Effector memory CD4-positive, alpha-beta T cell (primary cell): ENCODE data around the gene PCDH18.
"Not testable (repeated sequence)": the region's sequence is repeated elsewhere in the genome, so short reads cannot be mapped to it uniquely, and the experiment has no call there.

Experiments
- DNase-seq, 3 donors: peaks; one replicate each; pipeline ENCODE4 v3.0.0-alpha.2; 2020
- H3K27ac ChIP-seq: 2 replicates; pipeline ENCODE4 v1.7.0; 2013; ENCODE audit warnings: mild to moderate bottlenecking, low read length, moderate library complexity; ENCODE audit not compliant: insufficient read depth, poor library complexity, severe bottlenecking
- H3K27me3 ChIP-seq: replicated peaks from 2 replicates; pipeline ENCODE4 v1.7.0; 2013; ENCODE audit warnings: mild to moderate bottlenecking, low read length; ENCODE audit not compliant: insufficient read depth, control insufficient read depth, poor library complexity, severe bottlenecking
- H3K36me3 ChIP-seq: 2 replicates; pipeline ENCODE4 v1.7.0; 2013; ENCODE audit warnings: mild to moderate bottlenecking, low read length, moderate library complexity; ENCODE audit not compliant: control insufficient read depth, insufficient read depth
- H3K4me1 ChIP-seq: 2 replicates; pipeline ENCODE4 v1.7.0; 2013; ENCODE audit warnings: low read length, mild to moderate bottlenecking; ENCODE audit not compliant: control insufficient read depth, insufficient read depth, poor library complexity, severe bottlenecking
- H3K4me3 ChIP-seq: 2 replicates; pipeline ENCODE4 v1.7.0; 2013; ENCODE audit warnings: low read length, low read depth, mild to moderate bottlenecking; ENCODE audit not compliant: insufficient read depth, poor library complexity, severe bottlenecking
- H3K9me3 ChIP-seq: 2 replicates; pipeline ENCODE4 v1.7.0; 2013; ENCODE audit warnings: mild to moderate bottlenecking, low read length, moderate library complexity; ENCODE audit not compliant: control insufficient read depth

The PCDH18 gene

GRCh38 chr4:137514406-137515111 lies 17.7 kb downstream of the PCDH18 start:
- H3K4me3 ChIP-seq = no peak overlapping the region
- H3K27ac ChIP-seq = no peak overlapping the region
- H3K4me1 ChIP-seq = no peaks in the 10 kb centered on the region
- DNase-seq = no peak
- H3K36me3 ChIP-seq = no peaks in the 10 kb centered on the region
- H3K9me3 ChIP-seq = no peaks in the 10 kb centered on the region
- no peaks in the 10 kb centered on the region for H3K27me3 ChIP-seq

DNA sequence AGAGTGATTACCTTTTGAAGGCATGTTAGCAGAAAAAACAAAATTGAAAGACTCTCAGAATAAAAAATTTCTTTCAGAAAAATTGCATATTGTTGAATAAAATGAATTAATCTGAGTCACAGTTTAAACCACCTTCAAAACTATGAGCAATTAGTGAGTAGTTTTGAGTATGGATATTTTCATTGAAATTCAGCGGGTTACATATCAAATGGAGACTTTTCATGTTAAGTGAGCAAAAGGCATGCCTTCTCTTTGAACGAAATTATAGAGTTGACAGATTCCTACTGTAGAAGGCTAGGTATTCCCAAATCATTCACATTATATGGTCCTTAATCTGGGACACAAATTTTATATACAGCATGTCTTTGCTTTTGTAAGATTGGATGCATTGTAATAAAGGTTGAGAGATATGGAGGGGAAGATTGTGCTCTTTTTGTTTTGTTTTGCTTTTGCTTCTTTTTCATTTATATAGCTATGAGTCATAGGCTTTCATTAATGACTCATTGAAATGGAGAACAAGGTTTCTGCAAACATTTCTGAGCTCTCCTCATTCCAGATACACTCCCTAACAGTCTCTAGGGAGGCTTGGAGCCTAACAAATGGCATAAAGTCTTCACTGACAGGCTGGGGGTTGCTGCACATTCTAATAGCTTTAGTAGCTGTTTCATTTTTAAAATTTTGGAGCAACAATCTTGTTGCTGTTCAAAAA lies 21.6 kb downstream of the PCDH18 start:
- Histone ChIP-seq H3K27ac (no peak overlapping the region), H3K4me3 (no peak overlapping the region), H3K9me3 (no peaks in the 10 kb centered on the region), H3K27me3 (no peaks in the 10 kb centered on the region), H3K4me1 (no peaks in the 10 kb centered on the region), H3K36me3 (no peaks in the 10 kb centered on the region)
- DNase-seq = no peak

DNA sequence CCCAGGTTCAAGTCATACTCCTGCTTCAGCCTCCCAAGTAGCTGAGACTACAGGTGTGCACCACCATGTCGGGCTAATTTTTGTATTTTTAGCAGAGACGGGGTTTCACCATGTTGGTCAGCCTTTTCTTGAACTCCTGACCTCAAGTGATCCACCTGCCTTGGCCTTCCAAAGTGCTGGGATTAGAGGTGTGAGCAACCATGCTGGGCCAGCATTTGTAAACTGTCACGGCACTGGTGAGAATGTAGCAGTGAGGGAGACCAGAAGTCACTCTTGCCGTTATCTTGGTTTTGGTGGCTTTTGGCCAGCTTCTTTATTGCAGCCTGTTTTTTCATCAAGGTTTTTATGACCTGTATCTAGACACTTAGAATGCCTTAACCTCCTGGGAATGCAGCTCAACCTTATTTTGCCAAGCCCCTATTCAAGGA lies 22.4 kb downstream of the PCDH18 start:
- no peaks in the 10 kb centered on the region for H3K27me3 ChIP-seq
- no peaks in the 10 kb centered on the region for H3K9me3 ChIP-seq
- DNase-seq = no peak
- no peak overlapping the region for H3K4me3 ChIP-seq
- no peaks in the 10 kb centered on the region for H3K36me3 ChIP-seq
- H3K4me1 ChIP-seq = no peaks in the 10 kb centered on the region
- no peak overlapping the region for H3K27ac ChIP-seq

GRCh38 chr4:137502339-137503129 lies 29.8 kb downstream of the PCDH18 start:
- Histone ChIP-seq H3K4me3 (no peak overlapping the region), H3K27me3 (no peaks in the 10 kb centered on the region), H3K36me3 (no peaks in the 10 kb centered on the region), H3K27ac (no peak overlapping the region), H3K4me1 (no peaks in the 10 kb centered on the region), H3K9me3 (no peaks in the 10 kb centered on the region)
- no peak for DNase-seq

- H3K36me3 ChIP-seq, H3K27me3 ChIP-seq, H3K27ac ChIP-seq, H3K4me1 ChIP-seq, H3K9me3 ChIP-seq, DNase-seq, H3K4me3 ChIP-seq: not testable (repeated sequence)
Observed at GRCh38 chr4:137496267-137496666, 36.0 kb downstream of the PCDH18 start.

GRCh38 chr4:137495578-137495977 lies 36.7 kb downstream of the PCDH18 start:
- no peak for DNase-seq
- Histone ChIP-seq H3K4me3 (no peak overlapping the region), H3K36me3 (no peaks in the 10 kb centered on the region), H3K27ac (no peak overlapping the region), H3K27me3 (no peaks in the 10 kb centered on the region), H3K9me3 (no peaks in the 10 kb centered on the region), H3K4me1 (no peaks in the 10 kb centered on the region)

DNA sequence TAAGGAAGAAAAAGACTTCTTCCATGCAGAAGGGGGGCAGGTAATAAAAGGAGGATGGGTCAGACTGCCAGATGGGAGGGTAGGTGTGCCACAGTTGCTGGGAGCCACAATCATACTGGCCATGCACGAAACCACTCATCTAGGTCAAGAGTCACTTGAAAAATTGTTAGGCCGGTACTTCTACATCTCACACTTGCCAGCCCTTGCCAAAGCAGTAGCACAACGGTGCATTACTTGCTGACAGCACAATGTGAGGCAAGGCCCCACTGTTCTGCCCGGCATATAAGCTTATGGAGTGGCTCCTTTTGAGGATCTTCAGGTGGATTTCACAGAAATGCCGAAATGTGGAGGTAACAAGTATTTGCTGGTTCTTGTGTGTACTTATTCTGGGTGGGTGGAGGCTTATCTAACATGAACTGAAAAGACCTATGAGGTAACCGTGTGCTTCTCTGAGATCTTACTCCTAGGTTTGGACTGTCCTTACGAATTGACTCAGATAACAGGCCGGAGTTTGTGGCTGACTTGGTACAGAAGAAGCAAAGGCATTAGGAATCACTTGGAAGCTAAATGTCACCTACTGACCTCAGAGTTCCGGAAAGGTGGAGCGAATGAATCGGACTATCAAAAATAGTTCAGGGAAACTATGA lies 48.9 kb downstream of the PCDH18 start:
- not testable (repeated sequence) for H3K9me3 ChIP-seq, H3K36me3 ChIP-seq, DNase-seq, H3K27me3 ChIP-seq, H3K4me1 ChIP-seq, H3K27ac ChIP-seq, H3K4me3 ChIP-seq

GRCh38 chr4:137479657-137480056 lies 52.6 kb downstream of the PCDH18 start:
- not testable (repeated sequence) for H3K36me3 ChIP-seq, H3K4me3 ChIP-seq, H3K9me3 ChIP-seq, DNase-seq, H3K27ac ChIP-seq, H3K27me3 ChIP-seq, H3K4me1 ChIP-seq

GRCh38 chr4:137476345-137476744 lies 55.9 kb downstream of the PCDH18 start:
- H3K27me3 ChIP-seq = no peaks in the 10 kb centered on the region
- H3K27ac ChIP-seq = no peak overlapping the region
- no peak for DNase-seq
- H3K4me3 ChIP-seq = no peak overlapping the region
- H3K9me3 ChIP-seq = no peaks in the 10 kb centered on the region
- H3K4me1 ChIP-seq = no peaks in the 10 kb centered on the region
- no peaks in the 10 kb centered on the region for H3K36me3 ChIP-seq
